ENCODE measurements around the gene FBXO15. TPM values are rescaled to one million over a fixed set of nuclear protein-coding genes. Genes with fewer than 3 reads are reported as not detected.

FBXO15 gene
- total and polyA plus RNA-seq, 4 donors: 0.23 to 0.50 (median 0.41) TPM

DNA sequence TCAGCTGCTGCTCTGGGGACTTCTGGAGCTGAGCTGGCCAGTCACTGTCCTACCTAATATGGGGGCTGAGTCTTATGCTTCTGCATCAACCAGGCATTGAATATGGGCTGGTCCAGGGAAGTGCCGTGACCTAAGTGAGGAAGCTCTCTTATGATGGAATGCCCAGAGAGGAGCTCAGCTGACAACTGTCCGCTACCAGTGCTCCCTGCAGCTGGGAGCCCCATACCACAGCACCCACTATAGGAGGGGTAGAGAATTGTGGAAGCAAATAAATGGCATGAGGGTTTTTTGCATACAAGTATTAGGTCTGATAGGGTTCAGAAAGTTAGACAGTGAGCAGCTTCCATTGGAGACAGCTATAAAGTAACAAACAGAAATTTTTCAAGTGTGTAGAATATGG is 5.2 kb upstream of the FBXO15 start (continued):
- TF ChIP-seq, protein P1, sequence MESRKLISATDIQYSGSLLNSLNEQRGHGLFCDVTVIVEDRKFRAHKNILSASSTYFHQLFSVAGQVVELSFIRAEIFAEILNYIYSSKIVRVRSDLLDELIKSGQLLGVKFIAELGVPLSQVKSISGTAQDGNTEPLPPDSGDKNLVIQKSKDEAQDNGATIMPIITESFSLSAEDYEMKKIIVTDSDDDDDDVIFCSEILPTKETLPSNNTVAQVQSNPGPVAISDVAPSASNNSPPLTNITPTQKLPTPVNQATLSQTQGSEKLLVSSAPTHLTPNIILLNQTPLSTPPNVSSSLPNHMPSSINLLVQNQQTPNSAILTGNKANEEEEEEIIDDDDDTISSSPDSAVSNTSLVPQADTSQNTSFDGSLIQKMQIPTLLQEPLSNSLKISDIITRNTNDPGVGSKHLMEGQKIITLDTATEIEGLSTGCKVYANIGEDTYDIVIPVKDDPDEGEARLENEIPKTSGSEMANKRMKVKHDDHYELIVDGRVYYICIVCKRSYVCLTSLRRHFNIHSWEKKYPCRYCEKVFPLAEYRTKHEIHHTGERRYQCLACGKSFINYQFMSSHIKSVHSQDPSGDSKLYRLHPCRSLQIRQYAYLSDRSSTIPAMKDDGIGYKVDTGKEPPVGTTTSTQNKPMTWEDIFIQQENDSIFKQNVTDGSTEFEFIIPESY (IDR thresholded peaks at IDR 0.05): no peak
- TF ChIP-seq FOXA2 (IDR thresholded peaks at IDR 0.05): no peak
- TF ChIP-seq, protein P2, sequence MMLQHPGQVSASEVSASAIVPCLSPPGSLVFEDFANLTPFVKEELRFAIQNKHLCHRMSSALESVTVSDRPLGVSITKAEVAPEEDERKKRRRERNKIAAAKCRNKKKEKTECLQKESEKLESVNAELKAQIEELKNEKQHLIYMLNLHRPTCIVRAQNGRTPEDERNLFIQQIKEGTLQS (IDR thresholded peaks at IDR 0.05): no peak
- no peak for TF ChIP-seq NR2F2 (IDR thresholded peaks at IDR 0.05)
- no peak for TF ChIP-seq FOXA1 (IDR thresholded peaks at IDR 0.05)
- no peak for TF ChIP-seq YY1 (IDR thresholded peaks at IDR 0.05)
- no peak for TF ChIP-seq HNF4A (conservative IDR thresholded peaks at IDR 0.05)
- no peak for TF ChIP-seq JUND (IDR thresholded peaks at IDR 0.05)
- TF ChIP-seq HNF4G (IDR thresholded peaks at IDR 0.05): no peak

DNA sequence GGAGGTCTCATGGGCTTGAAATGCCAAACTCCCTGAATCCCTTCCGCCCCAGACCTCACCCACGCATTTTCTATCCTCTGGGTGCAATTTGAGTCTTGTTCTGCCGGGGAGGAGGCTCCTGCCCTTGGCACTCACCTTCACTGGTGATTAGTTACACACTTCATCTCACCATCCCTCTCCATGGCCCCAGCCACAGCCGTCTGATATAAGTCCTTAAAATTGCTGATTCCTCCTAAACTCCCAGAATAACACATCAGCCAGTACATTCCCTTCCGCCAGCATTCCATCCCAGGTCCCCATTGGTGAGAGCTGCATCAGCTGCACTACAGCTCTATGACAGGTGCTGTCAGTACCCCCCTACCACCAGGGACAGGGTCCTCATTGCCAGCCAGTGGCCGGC is 4.6 kb upstream of the FBXO15 start:
- DNase-seq (ENCODE audit: low spot score): no peak
- Histone ChIP-seq H3K27me3 (ENCODE audit: control insufficient read depth in 4 of 4, insufficient read depth in 4 of 4, low read length in 3 of 4) (no peaks in the 10 kb centered on the region), H3K36me3 (ENCODE audit: control insufficient read depth in 4 of 4, insufficient read depth in 3 of 4, low read depth in 1 of 4, low read length in 3 of 4) (peaks cover 0 to 22% (median 20%) of the 10 kb centered on the region in 4 donors), H3K4me3 (ENCODE audit: low read depth in 1 of 3, low read length in 3 of 3) (no peak overlapping the region), H3K4me1 (ENCODE audit: control insufficient read depth in 4 of 4, insufficient read depth in 4 of 4, low read length in 3 of 4) (peaks cover 8 to 24% (median 20%) of the 10 kb centered on the region in 4 donors), H3K9ac (ENCODE audit: low read depth in 1 of 2, low read length in 2 of 2) (no peak overlapping the region), H3K27ac (ENCODE audit: low read depth in 1 of 2, low read length in 2 of 2) (no peak overlapping the region), H3K9me3 (ENCODE audit: control insufficient read depth in 4 of 4, low read length in 3 of 4) (no peaks in the 10 kb centered on the region)
- TF ChIP-seq JUND (IDR thresholded peaks at IDR 0.05) (no peak), RXRA (IDR thresholded peaks at IDR 0.05) (no peak), YY1 (IDR thresholded peaks at IDR 0.05) (no peak), HNF4A (conservative IDR thresholded peaks at IDR 0.05) (no peak), FOXA1 (IDR thresholded peaks at IDR 0.05) (no peak), NR2F2 (IDR thresholded peaks at IDR 0.05) (no peak), TAF1 (conservative IDR thresholded peaks at IDR 0.05) (no peak), FOXA2 (IDR thresholded peaks at IDR 0.05) (no peak), HNF4G (IDR thresholded peaks at IDR 0.05) (no peak), EGR1 (IDR thresholded peaks at IDR 0.05; ENCODE audit: low read depth in 2 of 2) (no peak), SP1 (IDR thresholded peaks at IDR 0.05) (no peak)
- TF ChIP-seq, protein P2 (IDR thresholded peaks at IDR 0.05): no peak
- TF ChIP-seq, protein P3, sequence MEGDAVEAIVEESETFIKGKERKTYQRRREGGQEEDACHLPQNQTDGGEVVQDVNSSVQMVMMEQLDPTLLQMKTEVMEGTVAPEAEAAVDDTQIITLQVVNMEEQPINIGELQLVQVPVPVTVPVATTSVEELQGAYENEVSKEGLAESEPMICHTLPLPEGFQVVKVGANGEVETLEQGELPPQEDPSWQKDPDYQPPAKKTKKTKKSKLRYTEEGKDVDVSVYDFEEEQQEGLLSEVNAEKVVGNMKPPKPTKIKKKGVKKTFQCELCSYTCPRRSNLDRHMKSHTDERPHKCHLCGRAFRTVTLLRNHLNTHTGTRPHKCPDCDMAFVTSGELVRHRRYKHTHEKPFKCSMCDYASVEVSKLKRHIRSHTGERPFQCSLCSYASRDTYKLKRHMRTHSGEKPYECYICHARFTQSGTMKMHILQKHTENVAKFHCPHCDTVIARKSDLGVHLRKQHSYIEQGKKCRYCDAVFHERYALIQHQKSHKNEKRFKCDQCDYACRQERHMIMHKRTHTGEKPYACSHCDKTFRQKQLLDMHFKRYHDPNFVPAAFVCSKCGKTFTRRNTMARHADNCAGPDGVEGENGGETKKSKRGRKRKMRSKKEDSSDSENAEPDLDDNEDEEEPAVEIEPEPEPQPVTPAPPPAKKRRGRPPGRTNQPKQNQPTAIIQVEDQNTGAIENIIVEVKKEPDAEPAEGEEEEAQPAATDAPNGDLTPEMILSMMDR (IDR thresholded peaks at IDR 0.05; ENCODE audit: low read depth, low read length, missing input control): no peak
- TF ChIP-seq, protein P4, sequence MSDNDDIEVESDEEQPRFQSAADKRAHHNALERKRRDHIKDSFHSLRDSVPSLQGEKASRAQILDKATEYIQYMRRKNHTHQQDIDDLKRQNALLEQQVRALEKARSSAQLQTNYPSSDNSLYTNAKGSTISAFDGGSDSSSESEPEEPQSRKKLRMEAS (IDR thresholded peaks at IDR 0.05): no peak
- TF ChIP-seq, protein P5, sequence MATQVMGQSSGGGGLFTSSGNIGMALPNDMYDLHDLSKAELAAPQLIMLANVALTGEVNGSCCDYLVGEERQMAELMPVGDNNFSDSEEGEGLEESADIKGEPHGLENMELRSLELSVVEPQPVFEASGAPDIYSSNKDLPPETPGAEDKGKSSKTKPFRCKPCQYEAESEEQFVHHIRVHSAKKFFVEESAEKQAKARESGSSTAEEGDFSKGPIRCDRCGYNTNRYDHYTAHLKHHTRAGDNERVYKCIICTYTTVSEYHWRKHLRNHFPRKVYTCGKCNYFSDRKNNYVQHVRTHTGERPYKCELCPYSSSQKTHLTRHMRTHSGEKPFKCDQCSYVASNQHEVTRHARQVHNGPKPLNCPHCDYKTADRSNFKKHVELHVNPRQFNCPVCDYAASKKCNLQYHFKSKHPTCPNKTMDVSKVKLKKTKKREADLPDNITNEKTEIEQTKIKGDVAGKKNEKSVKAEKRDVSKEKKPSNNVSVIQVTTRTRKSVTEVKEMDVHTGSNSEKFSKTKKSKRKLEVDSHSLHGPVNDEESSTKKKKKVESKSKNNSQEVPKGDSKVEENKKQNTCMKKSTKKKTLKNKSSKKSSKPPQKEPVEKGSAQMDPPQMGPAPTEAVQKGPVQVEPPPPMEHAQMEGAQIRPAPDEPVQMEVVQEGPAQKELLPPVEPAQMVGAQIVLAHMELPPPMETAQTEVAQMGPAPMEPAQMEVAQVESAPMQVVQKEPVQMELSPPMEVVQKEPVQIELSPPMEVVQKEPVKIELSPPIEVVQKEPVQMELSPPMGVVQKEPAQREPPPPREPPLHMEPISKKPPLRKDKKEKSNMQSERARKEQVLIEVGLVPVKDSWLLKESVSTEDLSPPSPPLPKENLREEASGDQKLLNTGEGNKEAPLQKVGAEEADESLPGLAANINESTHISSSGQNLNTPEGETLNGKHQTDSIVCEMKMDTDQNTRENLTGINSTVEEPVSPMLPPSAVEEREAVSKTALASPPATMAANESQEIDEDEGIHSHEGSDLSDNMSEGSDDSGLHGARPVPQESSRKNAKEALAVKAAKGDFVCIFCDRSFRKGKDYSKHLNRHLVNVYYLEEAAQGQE (IDR thresholded peaks at IDR 0.05): no peak
- TF ChIP-seq, protein P1 (IDR thresholded peaks at IDR 0.05): no peak
- WGBS: 94% methylated on average over 6 of the region's 6 CpGs

All from liver (tissue), 9 donors.